Activated T-helper 1 cell treated with anti-CD3 and anti-CD28 coated beads, Interleukin-12 subunit alpha, Interleukin-12 subunit beta, Interleukin-2, Interleukin-4 antibody, amounts not matched to agents 30 ng/mL and 10 ng/mL and 1 ng/mL, durations not matched to agents 14 hours and 24 hours and 36 hours (primary cell): ENCODE measurements around the gene ATP4A. TPM values are rescaled to one million over a fixed set of nuclear protein-coding genes. Genes with fewer than 3 reads are reported as not detected.
A peak's percentile ranks its signal among the peaks of the same experiment; 100 is the strongest.
"Not testable (repeated sequence)": the region's sequence is repeated elsewhere in the genome, so short reads cannot be mapped to it uniquely, and the experiment has no call there.

ENCODE experiments used
- DNase-seq: peaks from one replicate; pipeline ENCODE4 v3.0.0; 2021; ENCODE audit warnings: low spot score
- H3K27ac Mint-ChIP-seq: one replicate; pipeline ENCODE4 v1.8.0; 2021; ENCODE audit warnings: mild to moderate bottlenecking, mixed read lengths
- H3K27me3 Mint-ChIP-seq: one replicate; pipeline ENCODE4 v1.8.0; 2022; ENCODE audit warnings: mild to moderate bottlenecking, moderate library complexity, mixed read lengths; ENCODE audit not compliant: insufficient read depth
- H3K36me3 Mint-ChIP-seq: one replicate; pipeline ENCODE4 v1.8.0; 2021; ENCODE audit warnings: low read depth, mixed read lengths
- H3K4me1 Mint-ChIP-seq: one replicate; pipeline ENCODE4 v1.8.0; 2021; ENCODE audit warnings: low read depth, mixed read lengths
- H3K4me3 Mint-ChIP-seq: one replicate; pipeline ENCODE4 v1.8.0; 2021; ENCODE audit warnings: mild to moderate bottlenecking, moderate library complexity, mixed read lengths
- H3K9me3 Mint-ChIP-seq: one replicate; pipeline ENCODE4 v1.8.0; 2021; ENCODE audit warnings: mixed read lengths
- intact Hi-C: fragments of 100-400 bp; cut with micrococcal nuclease; formaldehyde crosslinking; loops from one replicate; pipeline ENCODE4 v1.15.1; 2024
- total RNA-seq: library from RNA; stranded (reverse); gene quantifications from 2 replicates; pipeline ENCODE4 v1.2.3, GENCODE V29; 2022

Gene ATP4A
- total RNA-seq, result not detected in 2 replicates

- DNase-seq, result no peak
- H3K27ac Mint-ChIP-seq, result no peak within 1 kb of the TSS
- no peaks in the 10 kb centered on the region for H3K4me1 Mint-ChIP-seq
- no peaks in the 10 kb centered on the region for H3K9me3 Mint-ChIP-seq
- H3K36me3 Mint-ChIP-seq, result no peaks in the 10 kb centered on the region
- H3K4me3 Mint-ChIP-seq, result no peak within 1 kb of the TSS
- H3K27me3 Mint-ChIP-seq, result peaks cover 21% of the 10 kb centered on the region
- intact Hi-C loops, result no loop called here
Measured at GRCh38 chr19:35563207-35563829, at the start of gene ATP4A. TSS of gene ATP4A (minus strand) at chr19:35563658. CDS start at chr19:35563629, 29 bp downstream.

GRCh38 chr19:35612559-35613321, 49.3 kb upstream of the ATP4A start, which contains the start of gene HAUS5:
TSS of gene HAUS5 (plus strand) at chr19:35612735. CDS start at chr19:35612795, 60 bp downstream.
- Mint-ChIP-seq H3K27me3 (peaks cover 3% of the 10 kb centered on the region), H3K9me3 (peaks cover 8% of the 10 kb centered on the region), H3K4me1 (peaks cover 33% of the 10 kb centered on the region), H3K27ac (peak within 1 kb of the TSS; percentile 92), H3K36me3 (peaks cover 12% of the 10 kb centered on the region), H3K4me3 (peak within 1 kb of the TSS; percentile 87)
- intact Hi-C loops, result loop anchor here (1.0 kb wide), 4 partner anchors 16 to 67 kb away; partner anchors contain the start of genes COX6B1 and TMEM147
- DNase-seq, result peak; percentile 96

GRCh38 chr19:35612224-35612558, 48.7 kb upstream of the ATP4A start:
- Mint-ChIP-seq H3K4me3 (peak overlapping the region; percentile 87), H3K9me3 (peaks cover 12% of the 10 kb centered on the region), H3K4me1 (peaks cover 33% of the 10 kb centered on the region), H3K36me3 (peaks cover 14% of the 10 kb centered on the region), H3K27me3 (peaks cover 3% of the 10 kb centered on the region), H3K27ac (peak overlapping the region; percentile 92)
- intact Hi-C loops, result loop anchor here (1.0 kb wide), 4 partner anchors 16 to 67 kb away; partner anchors contain the start of genes COX6B1 and TMEM147
- DNase-seq, result no peak

- peaks cover 33% of the 10 kb centered on the region for H3K4me1 Mint-ChIP-seq
- H3K27me3 Mint-ChIP-seq, result peaks cover 3% of the 10 kb centered on the region
- peak overlapping the region; percentile 73 for H3K27ac Mint-ChIP-seq
- peak overlapping the region; percentile 22 for H3K4me3 Mint-ChIP-seq
- peak; percentile 37 for DNase-seq
- intact Hi-C loops, result no loop called here
- peaks cover 9% of the 10 kb centered on the region for H3K36me3 Mint-ChIP-seq
- H3K9me3 Mint-ChIP-seq, result peaks cover 15% of the 10 kb centered on the region
Measured at GRCh38 chr19:35609851-35610353, 46.4 kb upstream of the ATP4A start.

GRCh38 chr19:35608251-35608650, 44.8 kb upstream of the ATP4A start:
- H3K27me3 Mint-ChIP-seq, result peaks cover 3% of the 10 kb centered on the region
- H3K27ac Mint-ChIP-seq, result no peak overlapping the region
- intact Hi-C loops, result no loop called here
- H3K36me3 Mint-ChIP-seq, result peaks cover 9% of the 10 kb centered on the region
- DNase-seq, result no peak
- H3K4me3 Mint-ChIP-seq, result no peak overlapping the region
- H3K4me1 Mint-ChIP-seq, result peaks cover 25% of the 10 kb centered on the region
- H3K9me3 Mint-ChIP-seq, result peaks cover 15% of the 10 kb centered on the region

GRCh38 chr19:35607661-35608060, 44.2 kb upstream of the ATP4A start:
- Mint-ChIP-seq H3K27me3 (peaks cover 3% of the 10 kb centered on the region), H3K36me3 (peaks cover 9% of the 10 kb centered on the region), H3K27ac (no peak overlapping the region), H3K4me3 (no peak overlapping the region), H3K4me1 (peaks cover 25% of the 10 kb centered on the region), H3K9me3 (peaks cover 15% of the 10 kb centered on the region)
- DNase-seq, result no peak
- intact Hi-C loops, result no loop called here

GRCh38 chr19:35607170-35607569, 43.7 kb upstream of the ATP4A start:
- peaks cover 15% of the 10 kb centered on the region for H3K9me3 Mint-ChIP-seq
- H3K27ac Mint-ChIP-seq, H3K27me3 Mint-ChIP-seq, H3K36me3 Mint-ChIP-seq, DNase-seq, H3K4me3 Mint-ChIP-seq, intact Hi-C loops: not testable (repeated sequence)
- peaks cover 21% of the 10 kb centered on the region for H3K4me1 Mint-ChIP-seq

- H3K27ac Mint-ChIP-seq, H3K36me3 Mint-ChIP-seq, intact Hi-C loops, H3K4me1 Mint-ChIP-seq, DNase-seq, H3K27me3 Mint-ChIP-seq, H3K4me3 Mint-ChIP-seq: not testable (repeated sequence)
- H3K9me3 Mint-ChIP-seq, result peaks cover 15% of the 10 kb centered on the region
Measured at GRCh38 chr19:35604436-35604835, 41.0 kb upstream of the ATP4A start.

GRCh38 chr19:35601971-35602370, 38.5 kb upstream of the ATP4A start:
- H3K9me3 Mint-ChIP-seq, result peaks cover under 1% of the 10 kb centered on the region
- no peak overlapping the region for H3K4me3 Mint-ChIP-seq
- no peaks in the 10 kb centered on the region for H3K36me3 Mint-ChIP-seq
- no peak for DNase-seq
- H3K27ac Mint-ChIP-seq, result no peak overlapping the region
- intact Hi-C loops, result no loop called here
- H3K27me3 Mint-ChIP-seq, result peaks cover 4% of the 10 kb centered on the region
- peaks cover 1% of the 10 kb centered on the region for H3K4me1 Mint-ChIP-seq

- no peak for DNase-seq
- peak overlapping the region; percentile 3 for H3K27ac Mint-ChIP-seq
- peaks cover 6% of the 10 kb centered on the region for H3K27me3 Mint-ChIP-seq
Measured at GRCh38 chr19:35596366-35596999, 33.0 kb upstream of the ATP4A start.

GRCh38 chr19:35595928-35596327, 32.5 kb upstream of the ATP4A start:
- intact Hi-C loops, result no loop called here
- Mint-ChIP-seq H3K36me3 (no peaks in the 10 kb centered on the region), H3K4me3 (no peak overlapping the region), H3K4me1 (peaks cover 10% of the 10 kb centered on the region), H3K9me3 (no peaks in the 10 kb centered on the region), H3K27me3 (peaks cover 6% of the 10 kb centered on the region), H3K27ac (no peak overlapping the region)
- no peak for DNase-seq

More at GRCh38 chr19:35596366-35596999, 33.0 kb upstream of the ATP4A start:
- intact Hi-C loops, result no loop called here
- H3K4me3 Mint-ChIP-seq, result no peak overlapping the region
- peaks cover 10% of the 10 kb centered on the region for H3K4me1 Mint-ChIP-seq
- no peaks in the 10 kb centered on the region for H3K9me3 Mint-ChIP-seq
- H3K36me3 Mint-ChIP-seq, result no peaks in the 10 kb centered on the region

- DNase-seq, H3K27ac Mint-ChIP-seq, H3K36me3 Mint-ChIP-seq, H3K4me1 Mint-ChIP-seq, H3K9me3 Mint-ChIP-seq, intact Hi-C loops, H3K27me3 Mint-ChIP-seq, H3K4me3 Mint-ChIP-seq: not testable (repeated sequence)
Measured at GRCh38 chr19:35595026-35595425, 31.6 kb upstream of the ATP4A start.

- H3K4me3 Mint-ChIP-seq, result no peak overlapping the region
- DNase-seq, result no peak
- no peaks in the 10 kb centered on the region for H3K9me3 Mint-ChIP-seq
- peaks cover 10% of the 10 kb centered on the region for H3K4me1 Mint-ChIP-seq
- intact Hi-C loops, result loop anchor here (1.0 kb wide), 3 partner anchors 43 to 240 kb away; no protein-coding TSS in a partner anchor
- peaks cover 4% of the 10 kb centered on the region for H3K27me3 Mint-ChIP-seq
- H3K36me3 Mint-ChIP-seq, result no peaks in the 10 kb centered on the region
- no peak overlapping the region for H3K27ac Mint-ChIP-seq
Measured at GRCh38 chr19:35592226-35592625, 28.8 kb upstream of the ATP4A start.
